ENCODE measurements around the gene ANAPC4.

Gene ANAPC4

DNA sequence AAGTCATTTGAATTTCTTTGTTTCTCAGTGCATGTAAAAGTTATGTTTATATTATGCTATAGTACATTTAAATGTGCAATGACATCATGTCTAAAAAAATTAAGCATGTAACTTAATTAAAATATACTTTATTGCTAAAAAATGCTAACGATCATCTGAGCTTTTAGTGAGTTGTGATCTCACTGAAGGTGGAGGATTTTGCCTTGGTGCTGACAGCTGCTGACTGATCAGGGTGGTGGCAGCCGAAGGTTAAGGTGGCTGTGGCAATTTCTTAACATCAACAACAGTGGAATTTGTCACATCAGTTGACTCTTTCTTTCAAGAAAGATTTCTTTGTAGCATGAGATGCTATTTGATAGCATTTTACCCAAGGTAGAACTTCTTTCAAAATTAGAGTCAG lies 6.6 kb downstream of the ANAPC4 start:
- H3K36me3 ChIP-seq, result peaks cover 72% of the 10 kb centered on the region
- no peak overlapping the region for H3K4me3 ChIP-seq (ENCODE audit: low read depth in 1 of 2, low read length in 1 of 2)
- no peak overlapping the region for H3K27ac ChIP-seq
- TF ChIP-seq CTCF (IDR thresholded peaks at IDR 0.05), result no peak
- H3K27me3 ChIP-seq, result no peaks in the 10 kb centered on the region
- peaks cover 2 to 4% of the 10 kb centered on the region in 2 experiments for H3K4me1 ChIP-seq (ENCODE audit: control insufficient read depth in 1 of 2, insufficient read depth in 1 of 2, low read depth in 1 of 2, low read length in 1 of 2)
- no peaks in the 10 kb centered on the region for H3K9me3 ChIP-seq

- H3K36me3 ChIP-seq, result peaks cover 89% of the 10 kb centered on the region
- H3K27me3 ChIP-seq, result no peaks in the 10 kb centered on the region
- no peak for TF ChIP-seq CTCF (IDR thresholded peaks at IDR 0.05)
- H3K27ac ChIP-seq, result no peak overlapping the region
- H3K9me3 ChIP-seq, result no peaks in the 10 kb centered on the region
- no peaks in the 10 kb centered on the region for H3K4me1 ChIP-seq (ENCODE audit: control insufficient read depth in 1 of 2, insufficient read depth in 1 of 2, low read depth in 1 of 2, low read length in 1 of 2)
- H3K4me3 ChIP-seq (ENCODE audit: low read depth in 1 of 2, low read length in 1 of 2), result no peak overlapping the region
Observed at GRCh38 chr4:25386926-25387325, 9.9 kb downstream of the ANAPC4 start.

DNA sequence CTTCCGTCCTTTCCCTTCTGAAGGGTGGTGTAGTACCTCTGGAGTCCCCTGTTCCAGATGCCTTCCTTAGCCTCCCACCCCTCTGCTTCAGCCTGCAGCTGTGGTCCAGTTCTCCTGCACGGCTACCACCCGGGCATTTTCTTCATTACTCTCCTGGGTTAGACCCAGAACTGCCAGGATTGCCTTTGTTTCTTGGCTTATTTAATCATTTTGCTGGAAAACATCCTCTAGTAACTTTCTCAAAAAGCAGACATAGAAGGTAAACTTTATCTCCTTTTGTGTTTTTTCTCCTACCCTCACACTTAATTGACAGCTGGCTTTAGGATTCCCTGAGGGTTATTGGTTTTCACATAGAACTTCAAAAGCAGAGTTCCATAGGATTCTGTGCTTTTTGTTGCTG lies 20.2 kb downstream of the ANAPC4 start:
- Histone ChIP-seq H3K36me3 (peaks cover 81% of the 10 kb centered on the region), H3K9me3 (no peaks in the 10 kb centered on the region), H3K4me1 (ENCODE audit: control insufficient read depth in 1 of 2, insufficient read depth in 1 of 2, low read depth in 1 of 2, low read length in 1 of 2) (peaks cover 8 to 9% of the 10 kb centered on the region in 2 experiments), H3K27ac (no peak overlapping the region), H3K27me3 (no peaks in the 10 kb centered on the region), H3K4me3 (ENCODE audit: low read depth in 1 of 2, low read length in 1 of 2) (no peak overlapping the region)
- TF ChIP-seq CTCF (IDR thresholded peaks at IDR 0.05), result no peak

- Histone ChIP-seq H3K36me3 (peaks cover 68% of the 10 kb centered on the region), H3K4me1 (ENCODE audit: control insufficient read depth in 1 of 2, insufficient read depth in 1 of 2, low read depth in 1 of 2, low read length in 1 of 2) (peaks cover 8 to 17% of the 10 kb centered on the region in 2 experiments), H3K27me3 (no peaks in the 10 kb centered on the region), H3K9me3 (no peaks in the 10 kb centered on the region), H3K27ac (no peak overlapping the region), H3K4me3 (ENCODE audit: low read depth in 1 of 2, low read length in 1 of 2) (no peak overlapping the region)
- TF ChIP-seq CTCF (IDR thresholded peaks at IDR 0.05), result no peak
Observed at GRCh38 chr4:25399510-25399909, 22.4 kb downstream of the ANAPC4 start.

GRCh38 chr4:25401066-25401465 lies 24.0 kb downstream of the ANAPC4 start:
- no peak for TF ChIP-seq CTCF (IDR thresholded peaks at IDR 0.05)
- Histone ChIP-seq H3K36me3 (peaks cover 57% of the 10 kb centered on the region), H3K4me3 (ENCODE audit: low read depth in 1 of 2, low read length in 1 of 2) (no peak overlapping the region), H3K4me1 (ENCODE audit: control insufficient read depth in 1 of 2, insufficient read depth in 1 of 2, low read depth in 1 of 2, low read length in 1 of 2) (peaks cover 15 to 31% of the 10 kb centered on the region in 2 experiments), H3K27me3 (no peaks in the 10 kb centered on the region), H3K27ac (no peak overlapping the region), H3K9me3 (no peaks in the 10 kb centered on the region)

GRCh38 chr4:25402521-25402920 lies 25.5 kb downstream of the ANAPC4 start:
- Histone ChIP-seq H3K36me3 (peaks cover 47% of the 10 kb centered on the region), H3K9me3 (no peaks in the 10 kb centered on the region), H3K27me3 (no peaks in the 10 kb centered on the region), H3K27ac (no peak overlapping the region), H3K4me3 (ENCODE audit: low read depth in 1 of 2, low read length in 1 of 2) (no peak overlapping the region), H3K4me1 (ENCODE audit: control insufficient read depth in 1 of 2, insufficient read depth in 1 of 2, low read depth in 1 of 2, low read length in 1 of 2) (peaks cover 22 to 37% of the 10 kb centered on the region in 2 experiments)
- TF ChIP-seq CTCF (IDR thresholded peaks at IDR 0.05), result no peak
